ENCODE data around the gene ZNF516.

Gene ZNF516

GRCh38 chr18:76530391-76530790 is 35.3 kb upstream of the ZNF516 start:
- no peak for DNase-seq (ENCODE audit: low read depth)
- TF ChIP-seq CTCF (IDR thresholded peaks at IDR 0.05; ENCODE audit: control insufficient read depth, insufficient read depth, low read depth, low read length, missing control alignments): no peak

GRCh38 chr18:76529433-76529811 is 34.4 kb upstream of the ZNF516 start:
- H3K4me3 ChIP-seq (ENCODE audit: control insufficient read depth, low read depth, low read length): no peak overlapping the region
- no peak for DNase-seq (ENCODE audit: low read depth)
- TF ChIP-seq CTCF (IDR thresholded peaks at IDR 0.05; ENCODE audit: control insufficient read depth, insufficient read depth, low read depth, low read length, missing control alignments): no peak

More at GRCh38 chr18:76530391-76530790, 35.3 kb upstream of the ZNF516 start:
- no peak overlapping the region for H3K4me3 ChIP-seq (ENCODE audit: control insufficient read depth, low read depth, low read length)

GRCh38 chr18:76528477-76529432 is 33.7 kb upstream of the ZNF516 start:
- peak overlapping the region; percentile 53 for H3K4me3 ChIP-seq (ENCODE audit: control insufficient read depth, low read depth, low read length)
- no peak for DNase-seq (ENCODE audit: low read depth)
- TF ChIP-seq CTCF (IDR thresholded peaks at IDR 0.05; ENCODE audit: control insufficient read depth, insufficient read depth, low read depth, low read length, missing control alignments): no peak

GRCh38 chr18:76525911-76526310 is 30.9 kb upstream of the ZNF516 start:
- TF ChIP-seq CTCF (IDR thresholded peaks at IDR 0.05; ENCODE audit: control insufficient read depth, insufficient read depth, low read depth, low read length, missing control alignments): no peak

GRCh38 chr18:76524900-76525698 is 30.1 kb upstream of the ZNF516 start:
- no peak for TF ChIP-seq CTCF (IDR thresholded peaks at IDR 0.05; ENCODE audit: control insufficient read depth, insufficient read depth, low read depth, low read length, missing control alignments)
- no peak for DNase-seq (ENCODE audit: low read depth)
- H3K4me3 ChIP-seq (ENCODE audit: control insufficient read depth, low read depth, low read length): peak overlapping the region; percentile 29

More at GRCh38 chr18:76525911-76526310, 30.9 kb upstream of the ZNF516 start:
- no peak for DNase-seq (ENCODE audit: low read depth)
- no peak overlapping the region for H3K4me3 ChIP-seq (ENCODE audit: control insufficient read depth, low read depth, low read length)

GRCh38 chr18:76524477-76524876 is 29.4 kb upstream of the ZNF516 start:
- no peak overlapping the region for H3K4me3 ChIP-seq (ENCODE audit: control insufficient read depth, low read depth, low read length)
- no peak for DNase-seq (ENCODE audit: low read depth)
- TF ChIP-seq CTCF (IDR thresholded peaks at IDR 0.05; ENCODE audit: control insufficient read depth, insufficient read depth, low read depth, low read length, missing control alignments): no peak
